Prostate gland (tissue), 2 donors: ENCODE measurements around the gene SLTM.

Source experiments
- CTCF ChIP-seq, 4 experiments: fragments of 200-600 bp in 2 of 4; fragments of 450-650 bp in 2 of 4; sonication (generic) in 2 of 4; IDR thresholded peaks; 1 replicate in 3 of 4; 2 replicates in 1 of 4; pipeline ENCODE4 v1.5.1; 2016 to 2019; ENCODE audit warnings: antibody characterized with exemption in 4 of 4, mild to moderate bottlenecking in 2 of 4, moderate library complexity in 2 of 4
- POLR2A ChIP-seq: fragments of 450-650 bp; IDR thresholded peaks from one replicate; pipeline ENCODE4 v1.6.1; 2016; ENCODE audit warnings: antibody characterized with exemption, mild to moderate bottlenecking
- POLR2AphosphoS5 ChIP-seq: sonication (generic); formaldehyde crosslinking; IDR thresholded peaks from one replicate; pipeline ENCODE4 v1.6.1; 2017; ENCODE audit warnings: antibody characterized with exemption

- TF ChIP-seq CTCF (IDR thresholded peaks at IDR 0.05) (no peak), POLR2AphosphoS5 (no peak), POLR2A (no peak)
Observed at GRCh38 chr15:58898150-58898680, 35.3 kb downstream of the SLTM start.
